ENCODE results near the gene HDAC4.

- TF ChIP-seq CTCF (IDR thresholded peaks at IDR 0.05) = no peak
- TF ChIP-seq POLR2A (IDR thresholded peaks at IDR 0.05) = no peak
Measured at GRCh38 chr2:239377591-239377990, 23.2 kb downstream of the HDAC4 start.
